Neural cell (in vitro differentiated cells): ENCODE results near the gene CDHR2. TPM values are rescaled to one million over a fixed set of nuclear protein-coding genes. Genes with fewer than 3 reads are reported as not detected.

Source experiments
- H2AFZ ChIP-seq: fragments of 200-600, 300-800 bp; sonication (generic), shearing (Covaris generic); 2 replicates; pipeline ENCODE4 v1.6.0; 2014; ENCODE audit warnings: low read depth, mild to moderate bottlenecking, antibody characterized with exemption, low read length, moderate library complexity
- H3F3A ChIP-seq: fragments of 200-600 bp; shearing (Covaris generic); 2 replicates; pipeline ENCODE4 v1.6.1; 2016; ENCODE audit warnings: mild to moderate bottlenecking, moderate library complexity, mixed read lengths, antibody characterized with exemption, low read length; ENCODE audit not compliant: insufficient read depth, poor library complexity, severe bottlenecking
- H3K27ac ChIP-seq: fragments of 200-600, 300-800 bp; sonication (generic), shearing (Covaris generic); 2 replicates; pipeline ENCODE4 v1.5.1; 2014; ENCODE audit warnings: mild to moderate bottlenecking, low read length, moderate library complexity
- H3K27me3 ChIP-seq: fragments of 300-800, 200-600 bp; sonication (generic), shearing (Covaris generic); 2 replicates; pipeline ENCODE4 v1.6.0; 2014; ENCODE audit warnings: mild to moderate bottlenecking, low read depth, low read length, moderate library complexity; ENCODE audit not compliant: insufficient read depth
- H3K36me3 ChIP-seq: fragments of 300-800, 200-600 bp; sonication (generic), shearing (Covaris generic); 2 replicates; pipeline ENCODE4 v1.5.1; 2014; ENCODE audit warnings: mild to moderate bottlenecking, antibody characterized with exemption, low read length, moderate library complexity; ENCODE audit not compliant: insufficient read depth
- H3K4me2 ChIP-seq: fragments of 300-800, 200-600 bp; sonication (generic), shearing (Covaris generic); 2 replicates; pipeline ENCODE4 v1.6.0; 2014; ENCODE audit warnings: mild to moderate bottlenecking, low read length
- H3K4me3 ChIP-seq: fragments of 300-800, 200-600 bp; sonication (generic), shearing (Covaris generic); 2 replicates; pipeline ENCODE4 v1.5.1; 2014; ENCODE audit warnings: mild to moderate bottlenecking, low read length, moderate library complexity
- H3K79me2 ChIP-seq: fragments of 200-600 bp; shearing (Covaris generic); replicated peaks from 2 replicates; pipeline ENCODE4 v1.6.0; 2014; ENCODE audit warnings: mild to moderate bottlenecking, low read length, moderate library complexity; ENCODE audit not compliant: insufficient read depth
- H3K9ac ChIP-seq: fragments of 300-800, 200-600 bp; sonication (generic), shearing (Covaris generic); 2 replicates; pipeline ENCODE4 v1.6.1; 2016; ENCODE audit warnings: mild to moderate bottlenecking, low read length, mixed read lengths
- H3K9me2 ChIP-seq: fragments of 200-600 bp; shearing (Covaris generic); 2 replicates; pipeline ENCODE4 v1.6.1; 2016; ENCODE audit warnings: mild to moderate bottlenecking, low read length, mixed read lengths; ENCODE audit not compliant: insufficient read depth
- H3K9me3 ChIP-seq: fragments of 200-600, 300-800 bp; sonication (generic), shearing (Covaris generic); 2 replicates; pipeline ENCODE4 v1.6.1; 2016; ENCODE audit warnings: mild to moderate bottlenecking, mixed run types, low read length, moderate library complexity, mixed read lengths
- H4K20me1 ChIP-seq: fragments of 200-600 bp; shearing (Covaris generic); 2 replicates; pipeline ENCODE4 v1.6.1; 2016; ENCODE audit warnings: mild to moderate bottlenecking, mixed run types; ENCODE audit not compliant: insufficient read depth
- CTCF ChIP-seq: fragments of 450-650 bp; IDR thresholded peaks from 2 replicates; pipeline ENCODE4 v1.5.1; 2014; ENCODE audit warnings: antibody characterized with exemption, mild to moderate bottlenecking, moderate library complexity; ENCODE audit not compliant: poor library complexity, severe bottlenecking
- EP300 ChIP-seq: fragments of 450-650 bp; conservative IDR thresholded peaks from 2 replicates; pipeline ENCODE4 v1.6.1; 2014; ENCODE audit warnings: antibody characterized with exemption, mild to moderate bottlenecking, moderate library complexity; ENCODE audit not compliant: poor library complexity, severe bottlenecking
- EZH2 ChIP-seq: fragments of 200-600, 300-800 bp; shearing (Covaris generic), sonication (generic); IDR thresholded peaks from 2 replicates; pipeline ENCODE4 v1.6.1; 2014; ENCODE audit warnings: antibody characterized with exemption, low read length, borderline replicate concordance, mild to moderate bottlenecking; ENCODE audit not compliant: insufficient read depth, poor library complexity, severe bottlenecking
- MXI1 ChIP-seq: fragments of 450-650 bp; conservative IDR thresholded peaks from 2 replicates; pipeline ENCODE4 v1.6.1; 2014; ENCODE audit warnings: antibody characterized with exemption, mild to moderate bottlenecking; ENCODE audit not compliant: poor library complexity, severe bottlenecking
- POLR2AphosphoS5 ChIP-seq: IDR thresholded peaks from 2 replicates; pipeline ENCODE4 v1.6.1; 2012
- RAD21 ChIP-seq: fragments of 450-650 bp; conservative IDR thresholded peaks from 2 replicates; pipeline ENCODE4 v1.6.1; 2014; ENCODE audit warnings: antibody characterized with exemption, mild to moderate bottlenecking, moderate library complexity
- REST ChIP-seq: IDR thresholded peaks from 2 replicates; pipeline ENCODE4 v1.6.1; 2012; ENCODE audit warnings: borderline replicate concordance
- SMC3 ChIP-seq: fragments of 450-650 bp; conservative IDR thresholded peaks from 2 replicates; pipeline ENCODE4 v1.6.1; 2014; ENCODE audit warnings: antibody characterized with exemption, mild to moderate bottlenecking, moderate library complexity; ENCODE audit not compliant: poor library complexity
- TAF1 ChIP-seq: IDR thresholded peaks from 2 replicates; pipeline ENCODE4 v1.6.1; 2012; ENCODE audit warnings: low read depth
- polyA plus RNA-seq: library from polyadenylated mRNA; depleted of rRNA; stranded (reverse); fragments of >200 nt; gene quantifications from 2 replicates; pipeline ENCODE4 v1.2.3, GENCODE V29; 2014

The CDHR2 gene
- polyA plus RNA-seq, 1 donor from 2014 or later = 1.0 TPM

GRCh38 chr5:176534640-176535039 is 14.5 kb upstream of the CDHR2 start:
- Histone ChIP-seq H3K27me3 (no peaks in the 10 kb centered on the region), H3K9me3 (no peaks in the 10 kb centered on the region), H3K79me2 (peaks cover 54% of the 10 kb centered on the region), H3K9ac (peak overlapping the region; percentile 23), H3K27ac (no peak overlapping the region), H3K4me3 (peak overlapping the region; percentile 99), H3K36me3 (no peaks in the 10 kb centered on the region), H2AFZ (no peak overlapping the region), H3K9me2 (no peaks in the 10 kb centered on the region), H3K4me2 (peak overlapping the region; percentile 26), H4K20me1 (peaks cover 28% of the 10 kb centered on the region), H3F3A (no peaks in the 10 kb centered on the region)
- no peak for TF ChIP-seq EZH2
- TF ChIP-seq EP300 = no peak
- TF ChIP-seq CTCF = no peak
- TF ChIP-seq MXI1 = no peak
- TF ChIP-seq SMC3 = no peak
- TF ChIP-seq REST = no peak
- TF ChIP-seq POLR2AphosphoS5 = no peak
- TF ChIP-seq TAF1 = no peak
- no peak for TF ChIP-seq RAD21

- no peaks in the 10 kb centered on the region for H3K9me2 ChIP-seq
- H3K4me2 ChIP-seq = peak overlapping the region; percentile 94
- peaks cover 28% of the 10 kb centered on the region for H4K20me1 ChIP-seq
- no peaks in the 10 kb centered on the region for H3K9me3 ChIP-seq
- no peaks in the 10 kb centered on the region for H3K27me3 ChIP-seq
- no peaks in the 10 kb centered on the region for H3F3A ChIP-seq
- no peak for TF ChIP-seq EZH2
- no peak for TF ChIP-seq MXI1
- TF ChIP-seq EP300 = no peak
- no peak for TF ChIP-seq TAF1
- H3K36me3 ChIP-seq = no peaks in the 10 kb centered on the region
- peak overlapping the region; percentile 99 for H3K4me3 ChIP-seq
- peak overlapping the region; percentile 99 for H3K27ac ChIP-seq
- H3K79me2 ChIP-seq = peaks cover 54% of the 10 kb centered on the region
- H2AFZ ChIP-seq = no peak overlapping the region
- peak overlapping the region; percentile 96 for H3K9ac ChIP-seq
These were observed 14.0 kb upstream of the CDHR2 start for GRCh38 chr5:176535101-176535663.
